A673 (cell line): Measurements from ENCODE around the gene TTC28. TPM values are rescaled to one million over a fixed set of nuclear protein-coding genes. Genes with fewer than 3 reads are reported as not detected.
A peak's percentile ranks its signal among the peaks of the same experiment; 100 is the strongest.

Source experiments
- BruUV-seq: library from RNA; stranded (reverse); fragments of 400-500 nt; replicated peaks from 2 replicates; lab custom pipeline; 2021; lab: Mats Ljungman, UMichigan
- CTCF ChIA-PET: fragments of 300-600 bp; sonication (Branson Sonifier 250); formaldehyde crosslinking; loops from one replicate; lab custom pipeline; 2022; ENCODE audit warnings: antibody characterized with exemption; lab: Charles Lee
- POLR2A ChIA-PET: fragments of 300-600 bp; sonication (Branson Sonifier 250); formaldehyde crosslinking; loops from one replicate; lab custom pipeline; 2022; ENCODE audit warnings: antibody characterized with exemption; ENCODE audit not compliant: low non-redundant PET; lab: Charles Lee
- DNase-seq: peaks from one replicate; pipeline ENCODE4 v3.0.0-alpha.2; 2015; ENCODE audit warnings: low spot score
- H3K27ac ChIP-seq: fragments of 200-600 bp; sonication (generic); 2 replicates; pipeline ENCODE4 v1.5.1; 2016; ENCODE audit warnings: mixed run types, low read depth, mild to moderate bottlenecking, mixed read lengths, antibody characterized with exemption, low read length; ENCODE audit not compliant: poor library complexity, severe bottlenecking
- H3K27me3 ChIP-seq: fragments of 200-600 bp; sonication (generic); replicated peaks from 2 replicates; pipeline ENCODE4 v1.6.1; 2017; ENCODE audit warnings: mixed run types, low read depth, mild to moderate bottlenecking, mixed read lengths, antibody characterized with exemption, low read length; ENCODE audit not compliant: insufficient read depth, poor library complexity
- H3K36me3 ChIP-seq: fragments of 200-600 bp; sonication (generic); 2 replicates; pipeline ENCODE4 v1.6.1; 2016; ENCODE audit warnings: mixed run types, mild to moderate bottlenecking, mixed read lengths, antibody characterized with exemption, low read length; ENCODE audit not compliant: insufficient read depth, poor library complexity, severe bottlenecking
- H3K4me1 ChIP-seq: fragments of 200-600 bp; sonication (generic); 2 replicates; pipeline ENCODE4 v1.6.1; 2017; ENCODE audit warnings: mixed run types, mild to moderate bottlenecking, mixed read lengths, antibody characterized with exemption, low read length; ENCODE audit not compliant: insufficient read depth, poor library complexity, severe bottlenecking
- H3K4me3 ChIP-seq: fragments of 200-600 bp; sonication (generic); 2 replicates; pipeline ENCODE4 v1.5.1; 2016; ENCODE audit warnings: low read depth, mixed run types, mild to moderate bottlenecking, mixed read lengths, low read length; ENCODE audit not compliant: poor library complexity, severe bottlenecking
- H3K9me3 ChIP-seq: fragments of 200-600 bp; sonication (generic); 2 replicates; pipeline ENCODE4 v1.6.1; 2016; ENCODE audit warnings: mixed run types, low read depth, mild to moderate bottlenecking, mixed read lengths, antibody characterized with exemption, low read length; ENCODE audit not compliant: poor library complexity, severe bottlenecking
- EZH2 ChIP-seq: fragments of 200-600 bp; sonication (generic); IDR thresholded peaks from 2 replicates; pipeline ENCODE4 v1.6.1; 2017; ENCODE audit warnings: borderline replicate concordance, low read depth, mild to moderate bottlenecking, mixed read lengths, antibody characterized with exemption, low read length; ENCODE audit not compliant: poor library complexity, severe bottlenecking
- intact Hi-C: fragments of 100-400 bp; cut with micrococcal nuclease; formaldehyde crosslinking; loops from one replicate; pipeline ENCODE4 v1.10.0; 2022; ENCODE audit not compliant: unreplicated experiment
- total RNA-seq: library from RNA; stranded (reverse); gene quantifications from 2 replicates; pipeline ENCODE4 v1.2.3, GENCODE V29; 2021
- TF ChIP-seq, protein P1 (sequence below): fragments of 300-800, 200-600 bp; sonication (generic); conservative IDR thresholded peaks from 2 replicates; pipeline ENCODE4 v1.5.1; 2017; ENCODE audit warnings: low read depth, mild to moderate bottlenecking, antibody characterized with exemption, low read length, moderate library complexity, mixed read lengths

TTC28 gene
- total RNA-seq, 1 experiment from 2014 or later, result 48.7 TPM

DNA sequence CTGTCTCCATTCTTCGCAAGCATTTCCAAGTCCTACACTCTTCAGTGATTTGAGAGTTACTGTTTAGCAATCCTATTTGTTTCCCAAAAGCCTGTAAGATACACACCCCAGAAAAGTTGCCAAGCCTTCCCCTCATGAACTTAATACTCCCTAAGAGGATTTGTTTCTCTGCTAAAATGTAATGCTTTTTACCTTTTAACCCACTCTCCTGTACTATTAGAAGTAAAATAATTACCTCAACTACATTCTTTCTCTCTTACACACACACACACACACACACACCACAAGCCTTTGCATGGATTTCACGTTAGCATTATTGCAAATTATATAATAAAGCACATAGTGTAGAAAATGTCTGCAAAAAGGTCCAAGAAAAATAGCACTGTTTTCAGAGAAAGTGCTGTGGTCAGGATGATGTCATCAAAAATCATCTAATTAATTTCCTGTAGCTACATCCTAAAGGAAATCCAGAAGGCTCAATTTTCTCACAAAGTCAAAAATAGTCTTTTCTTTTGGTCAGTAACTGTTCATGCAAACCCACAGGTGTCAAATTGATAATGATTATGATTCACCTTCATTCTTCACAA is 396.5 kb downstream of the TTC28 start:
- ChIA-PET POLR2A (interaction anchor here (0.6 kb wide), 1 partner anchor 45 kb away, joined by 3 read pairs; no protein-coding TSS in a partner anchor), CTCF (no interaction called here)
- TF ChIP-seq, protein P1, sequence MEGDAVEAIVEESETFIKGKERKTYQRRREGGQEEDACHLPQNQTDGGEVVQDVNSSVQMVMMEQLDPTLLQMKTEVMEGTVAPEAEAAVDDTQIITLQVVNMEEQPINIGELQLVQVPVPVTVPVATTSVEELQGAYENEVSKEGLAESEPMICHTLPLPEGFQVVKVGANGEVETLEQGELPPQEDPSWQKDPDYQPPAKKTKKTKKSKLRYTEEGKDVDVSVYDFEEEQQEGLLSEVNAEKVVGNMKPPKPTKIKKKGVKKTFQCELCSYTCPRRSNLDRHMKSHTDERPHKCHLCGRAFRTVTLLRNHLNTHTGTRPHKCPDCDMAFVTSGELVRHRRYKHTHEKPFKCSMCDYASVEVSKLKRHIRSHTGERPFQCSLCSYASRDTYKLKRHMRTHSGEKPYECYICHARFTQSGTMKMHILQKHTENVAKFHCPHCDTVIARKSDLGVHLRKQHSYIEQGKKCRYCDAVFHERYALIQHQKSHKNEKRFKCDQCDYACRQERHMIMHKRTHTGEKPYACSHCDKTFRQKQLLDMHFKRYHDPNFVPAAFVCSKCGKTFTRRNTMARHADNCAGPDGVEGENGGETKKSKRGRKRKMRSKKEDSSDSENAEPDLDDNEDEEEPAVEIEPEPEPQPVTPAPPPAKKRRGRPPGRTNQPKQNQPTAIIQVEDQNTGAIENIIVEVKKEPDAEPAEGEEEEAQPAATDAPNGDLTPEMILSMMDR, result no peak
- no peak for TF ChIP-seq EZH2
- peaks cover 7% of the 10 kb centered on the region for H3K4me1 ChIP-seq
- intact Hi-C loops, result no loop called here
- H3K27me3 ChIP-seq, result no peaks in the 10 kb centered on the region
- peak; percentile 15 for DNase-seq
- H3K36me3 ChIP-seq, result no peaks in the 10 kb centered on the region
- no peaks in the 10 kb centered on the region for H3K9me3 ChIP-seq
- no peak overlapping the region for H3K4me3 ChIP-seq
- H3K27ac ChIP-seq, result no peak overlapping the region
- BruUV-seq, result no TSS peak

DNA sequence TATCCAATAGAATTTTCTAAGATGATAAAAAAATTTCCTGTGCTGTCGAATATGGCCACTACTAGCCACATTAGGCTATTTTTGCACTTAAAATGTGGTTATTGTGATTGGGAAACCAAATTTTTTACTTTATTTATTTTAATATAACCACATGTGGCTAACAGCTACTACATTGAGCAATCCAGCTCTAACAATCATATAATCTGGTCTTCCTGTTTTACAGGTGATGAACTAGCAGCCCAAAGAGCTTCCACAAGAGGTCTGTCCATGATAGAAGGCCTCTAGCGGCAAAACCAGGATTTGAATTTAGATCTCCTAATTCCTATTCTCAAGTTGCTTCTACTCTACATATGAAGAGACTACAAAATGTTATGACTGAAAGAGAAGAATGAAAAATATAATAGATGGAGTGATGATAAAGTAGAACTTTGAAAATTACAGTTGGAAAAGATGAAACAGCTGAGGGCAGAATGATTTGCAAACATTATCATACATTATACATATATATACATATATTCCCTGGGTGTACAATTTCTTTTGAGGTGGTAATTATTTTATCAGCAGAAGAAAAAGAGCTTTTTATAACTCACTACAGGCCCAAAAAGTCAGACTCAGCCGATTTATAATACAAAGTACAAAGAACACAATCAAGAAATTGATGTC is 397.1 kb downstream of the TTC28 start:
- Histone ChIP-seq H3K4me1 (peaks cover 7% of the 10 kb centered on the region), H3K36me3 (no peaks in the 10 kb centered on the region), H3K27ac (no peak overlapping the region), H3K4me3 (no peak overlapping the region), H3K27me3 (no peaks in the 10 kb centered on the region), H3K9me3 (no peaks in the 10 kb centered on the region)
- no peak for DNase-seq
- intact Hi-C loops, result no loop called here
- no TSS peak for BruUV-seq
- ChIA-PET POLR2A (interaction anchor here (0.6 kb wide), 1 partner anchor 45 kb away, joined by 3 read pairs; no protein-coding TSS in a partner anchor), CTCF (no interaction called here)
- TF ChIP-seq EZH2, result no peak
- TF ChIP-seq, protein P1, result no peak

DNA sequence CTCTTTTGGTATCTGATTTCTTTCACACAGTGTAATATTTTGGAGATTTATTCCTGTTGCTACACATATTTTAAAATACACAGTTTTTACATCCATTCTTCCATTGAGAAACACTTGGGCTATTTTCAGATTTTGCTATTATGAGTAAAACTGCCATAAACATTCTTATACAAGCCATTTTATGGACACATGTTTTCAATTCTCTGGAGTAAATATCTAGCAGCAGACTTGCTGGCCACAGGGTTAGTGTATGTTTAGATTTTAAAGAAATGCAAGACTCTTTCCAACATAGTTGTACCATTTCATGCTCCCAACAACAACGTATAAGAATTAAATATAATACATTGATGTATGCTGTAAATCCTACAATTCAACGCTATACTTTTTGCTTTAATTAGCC is 399.8 kb downstream of the TTC28 start:
- no peak for DNase-seq
- Histone ChIP-seq H3K4me1 (peaks cover 7% of the 10 kb centered on the region), H3K9me3 (no peaks in the 10 kb centered on the region), H3K4me3 (no peak overlapping the region), H3K36me3 (no peaks in the 10 kb centered on the region), H3K27me3 (no peaks in the 10 kb centered on the region), H3K27ac (no peak overlapping the region)
- no TSS peak for BruUV-seq
- ChIA-PET POLR2A (no interaction called here), CTCF (no interaction called here)
- TF ChIP-seq, protein P1, result no peak
- no peak for TF ChIP-seq EZH2
- intact Hi-C loops, result no loop called here
